OCI-LY7 (cell line): ENCODE measurements around the gene RSU1. TPM values are rescaled to one million over a fixed set of nuclear protein-coding genes. Genes with fewer than 3 reads are reported as not detected.

Experiments
- BruUV-seq: library from RNA; stranded (reverse); fragments of 400-500 nt; replicated peaks from 2 replicates; lab custom pipeline; 2021; lab: Mats Ljungman, UMichigan
- CTCF ChIA-PET: fragments of 300-600 bp; sonication (Branson Sonifier 250); formaldehyde crosslinking; loops from one replicate; lab custom pipeline; 2022; ENCODE audit warnings: antibody characterized with exemption; ENCODE audit not compliant: unreplicated experiment; lab: Charles Lee
- POLR2A ChIA-PET: fragments of 300-600 bp; sonication (Branson Sonifier 250); formaldehyde crosslinking; loops from one replicate; lab custom pipeline; 2022; ENCODE audit warnings: antibody characterized with exemption; lab: Charles Lee
- DNase-seq: peaks from one replicate; pipeline ENCODE4 v3.0.0-alpha.2; 2015; ENCODE audit warnings: low spot score
- H2AFZ ChIP-seq: fragments of 200-600 bp; sonication (generic), shearing (Covaris generic); 2 replicates; pipeline ENCODE4 v1.6.1; 2014; ENCODE audit warnings: mild to moderate bottlenecking, antibody characterized with exemption, low read length, moderate library complexity
- H3K27ac ChIP-seq: fragments of 200-600 bp; sonication (generic); 2 replicates; pipeline ENCODE4 v1.5.1; 2014; ENCODE audit warnings: mixed run types, low read depth, mild to moderate bottlenecking, moderate library complexity, low read length, inconsistent platforms; ENCODE audit not compliant: poor library complexity, severe bottlenecking
- H3K36me3 ChIP-seq: fragments of 200-600 bp; sonication (generic); 2 replicates; pipeline ENCODE4 v1.6.1; 2014; ENCODE audit warnings: mild to moderate bottlenecking, antibody characterized with exemption, low read length, moderate library complexity, mixed read lengths; ENCODE audit not compliant: insufficient read depth
- H3K4me1 ChIP-seq: fragments of 200-600 bp; sonication (generic); 2 replicates; pipeline ENCODE4 v1.5.1; 2014; ENCODE audit warnings: mild to moderate bottlenecking, low read length; ENCODE audit not compliant: insufficient read depth, poor library complexity, severe bottlenecking
- H3K4me2 ChIP-seq: fragments of 200-600 bp; sonication (generic); 2 replicates; pipeline ENCODE4 v1.6.1; 2014; ENCODE audit warnings: mild to moderate bottlenecking, low read length
- H3K4me3 ChIP-seq: fragments of 200-600 bp; sonication (generic); 2 replicates; pipeline ENCODE4 v1.5.1; 2014; ENCODE audit warnings: mild to moderate bottlenecking, low read depth, low read length; ENCODE audit not compliant: poor library complexity, severe bottlenecking
- H3K79me2 ChIP-seq: fragments of 200-600 bp; sonication (generic); 2 replicates; pipeline ENCODE4 v1.6.1; 2016; ENCODE audit warnings: low read depth, mild to moderate bottlenecking, low read length, moderate library complexity, mixed read lengths; ENCODE audit not compliant: insufficient read depth
- H3K9me2 ChIP-seq: fragments of 200-600 bp; sonication (generic); 2 replicates; pipeline ENCODE4 v1.6.1; 2016; ENCODE audit warnings: mild to moderate bottlenecking, low read length, mixed read lengths; ENCODE audit not compliant: insufficient read depth
- H3K9me3 ChIP-seq: fragments of 200-600 bp; sonication (generic); 2 replicates; pipeline ENCODE4 v1.6.1; 2014; ENCODE audit warnings: mild to moderate bottlenecking, mixed run types, low read length, mixed read lengths
- H4K20me1 ChIP-seq: fragments of 200-600 bp; sonication (generic); 2 replicates; pipeline ENCODE4 v1.6.1; 2014; ENCODE audit warnings: mild to moderate bottlenecking, antibody characterized with exemption, low read length, moderate library complexity, mixed read lengths; ENCODE audit not compliant: insufficient read depth
- EZH2phosphoT487 ChIP-seq: fragments of 200-600 bp; sonication (generic); IDR thresholded peaks from 2 replicates; pipeline ENCODE4 v1.6.1; 2018; ENCODE audit warnings: low read depth, borderline replicate concordance, mild to moderate bottlenecking, mixed run types, antibody characterized with exemption, low read length, moderate library complexity, mixed read lengths
- intact Hi-C: fragments of 100-400 bp; cut with micrococcal nuclease; formaldehyde crosslinking; loops from one replicate; pipeline ENCODE4 v1.10.0; 2022; ENCODE audit not compliant: unreplicated experiment
- total RNA-seq, 2 experiments: library from RNA; depleted of rRNA in 1 of 2; stranded (reverse); fragments of >200 nt in 1 of 2; shearing (Covaris generic) in 1 of 2; gene quantifications; 2 replicates each; pipeline ENCODE4 v1.2.3, GENCODE V29; 2014 to 2022
- TF ChIP-seq, protein P1 (sequence below): fragments of 200-600 bp; sonication (generic); conservative IDR thresholded peaks from 2 replicates; pipeline ENCODE4 v1.5.1; 2014; ENCODE audit warnings: mild to moderate bottlenecking, antibody characterized with exemption, low read length, moderate library complexity, mixed read lengths

The RSU1 gene
- total RNA-seq, 2 experiments from 2014 or later, result 25.3 to 31.1 TPM

DNA sequence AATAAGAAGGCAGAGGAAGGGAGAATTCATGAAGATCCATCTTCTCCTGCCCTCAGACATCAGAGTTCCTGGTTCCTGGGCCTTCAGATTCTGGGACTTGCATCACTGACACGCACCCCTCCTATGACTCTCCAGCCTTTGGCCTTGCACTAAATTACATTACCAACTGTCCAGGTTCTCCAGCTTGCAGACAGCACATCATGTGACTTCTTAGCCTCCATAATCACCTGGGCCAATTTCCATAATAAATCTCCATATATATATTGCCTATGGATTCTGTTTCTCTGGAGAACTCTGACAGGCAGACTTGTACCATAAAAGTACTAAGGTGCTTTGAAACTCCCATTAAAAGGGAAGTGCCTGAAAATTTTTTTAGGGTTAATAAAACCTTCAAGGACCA lies 23.2 kb downstream of the RSU1 start:
- no peaks in the 10 kb centered on the region for H3K9me3 ChIP-seq
- no TSS peak for BruUV-seq
- H3K4me3 ChIP-seq, result no peak overlapping the region
- no peaks in the 10 kb centered on the region for H4K20me1 ChIP-seq
- H3K79me2 ChIP-seq, result no peaks in the 10 kb centered on the region
- H3K9me2 ChIP-seq, result no peaks in the 10 kb centered on the region
- no peaks in the 10 kb centered on the region for H3K36me3 ChIP-seq
- no peaks in the 10 kb centered on the region for H3K4me1 ChIP-seq
- ChIA-PET CTCF (no interaction called here), POLR2A (interaction anchor here (0.5 to 1.0 kb wide), 6 partner anchors 10 to 422 kb away, joined by 3 read pairs; no protein-coding TSS in a partner anchor)
- no peak overlapping the region for H2AFZ ChIP-seq
- intact Hi-C loops, result no loop called here
- TF ChIP-seq, protein P1, sequence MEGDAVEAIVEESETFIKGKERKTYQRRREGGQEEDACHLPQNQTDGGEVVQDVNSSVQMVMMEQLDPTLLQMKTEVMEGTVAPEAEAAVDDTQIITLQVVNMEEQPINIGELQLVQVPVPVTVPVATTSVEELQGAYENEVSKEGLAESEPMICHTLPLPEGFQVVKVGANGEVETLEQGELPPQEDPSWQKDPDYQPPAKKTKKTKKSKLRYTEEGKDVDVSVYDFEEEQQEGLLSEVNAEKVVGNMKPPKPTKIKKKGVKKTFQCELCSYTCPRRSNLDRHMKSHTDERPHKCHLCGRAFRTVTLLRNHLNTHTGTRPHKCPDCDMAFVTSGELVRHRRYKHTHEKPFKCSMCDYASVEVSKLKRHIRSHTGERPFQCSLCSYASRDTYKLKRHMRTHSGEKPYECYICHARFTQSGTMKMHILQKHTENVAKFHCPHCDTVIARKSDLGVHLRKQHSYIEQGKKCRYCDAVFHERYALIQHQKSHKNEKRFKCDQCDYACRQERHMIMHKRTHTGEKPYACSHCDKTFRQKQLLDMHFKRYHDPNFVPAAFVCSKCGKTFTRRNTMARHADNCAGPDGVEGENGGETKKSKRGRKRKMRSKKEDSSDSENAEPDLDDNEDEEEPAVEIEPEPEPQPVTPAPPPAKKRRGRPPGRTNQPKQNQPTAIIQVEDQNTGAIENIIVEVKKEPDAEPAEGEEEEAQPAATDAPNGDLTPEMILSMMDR, result no peak
- TF ChIP-seq EZH2phosphoT487, result no peak
- no peak overlapping the region for H3K27ac ChIP-seq
- DNase-seq, result no peak
- H3K4me2 ChIP-seq, result no peak overlapping the region

GRCh38 chr10:16792675-16793074 lies 24.5 kb downstream of the RSU1 start:
- H3K4me2 ChIP-seq, result no peak overlapping the region
- TF ChIP-seq, protein P1, result no peak
- TF ChIP-seq EZH2phosphoT487, result no peak
- no peak overlapping the region for H2AFZ ChIP-seq
- H3K79me2 ChIP-seq, result no peaks in the 10 kb centered on the region
- no peaks in the 10 kb centered on the region for H3K9me3 ChIP-seq
- H3K4me1 ChIP-seq, result no peaks in the 10 kb centered on the region
- H3K9me2 ChIP-seq, result no peaks in the 10 kb centered on the region
- H3K4me3 ChIP-seq, result no peak overlapping the region
- no peaks in the 10 kb centered on the region for H3K36me3 ChIP-seq
- H3K27ac ChIP-seq, result no peak overlapping the region
- ChIA-PET POLR2A (interaction anchor here (1.0 kb wide), 1 partner anchor 24 kb away, joined by 3 read pairs; the partner anchor contains the start of gene RSU1), CTCF (no interaction called here)
- BruUV-seq, result no TSS peak
- H4K20me1 ChIP-seq, result no peaks in the 10 kb centered on the region
- DNase-seq, result no peak
- intact Hi-C loops, result no loop called here

DNA sequence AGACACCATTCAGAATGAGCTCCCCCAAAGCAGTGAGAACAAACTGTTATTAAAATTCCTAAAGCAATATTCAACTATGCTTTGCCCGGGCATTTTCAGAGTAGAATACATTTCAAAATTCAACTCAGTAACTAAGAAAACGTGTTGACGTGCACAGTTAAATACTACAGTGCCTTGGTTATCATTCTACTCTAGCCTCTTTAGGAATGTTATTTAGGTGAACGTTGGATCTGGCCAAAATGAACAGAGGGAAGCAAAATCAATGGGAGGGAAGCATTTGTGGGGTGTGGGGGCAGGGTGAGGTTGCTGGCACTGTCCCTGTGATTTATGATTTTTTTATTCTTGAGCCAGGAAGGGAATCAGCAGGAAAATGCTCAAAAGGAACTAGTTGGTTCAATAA lies 27.5 kb downstream of the RSU1 start:
- no peak for DNase-seq
- CTCF ChIA-PET, result no interaction called here
- TF ChIP-seq, protein P1, result no peak
- no peak for TF ChIP-seq EZH2phosphoT487
- Histone ChIP-seq H3K9me2 (no peaks in the 10 kb centered on the region), H3K27ac (no peak overlapping the region), H4K20me1 (no peaks in the 10 kb centered on the region), H3K36me3 (no peaks in the 10 kb centered on the region), H3K4me1 (no peaks in the 10 kb centered on the region), H3K79me2 (no peaks in the 10 kb centered on the region), H2AFZ (no peak overlapping the region), H3K9me3 (no peaks in the 10 kb centered on the region), H3K4me2 (no peak overlapping the region), H3K4me3 (no peak overlapping the region)
- BruUV-seq, result no TSS peak
- POLR2A ChIA-PET, result interaction anchor here (1.2 kb wide), 1 partner anchor 20 kb away, joined by 3 read pairs; no protein-coding TSS in a partner anchor
- intact Hi-C loops, result no loop called here
